ENCODE data around the gene SPDL1.

SPDL1 gene

GRCh38 chr5:169629847-169630548, 46.4 kb downstream of the SPDL1 start:
- no peak for DNase-seq (ENCODE audit: low read depth, low spot score)

- DNase-seq (ENCODE audit: low read depth, low spot score), result no peak
These were observed 47.8 kb downstream of the SPDL1 start for GRCh38 chr5:169631360-169631759.

GRCh38 chr5:169632946-169633345, 49.4 kb downstream of the SPDL1 start:
- no peak for DNase-seq (ENCODE audit: low read depth, low spot score)

GRCh38 chr5:169634606-169635005, 51.0 kb downstream of the SPDL1 start:
- no peak for DNase-seq (ENCODE audit: low read depth, low spot score)

- no peak for DNase-seq (ENCODE audit: low read depth, low spot score)
These were observed 52.4 kb downstream of the SPDL1 start for GRCh38 chr5:169635936-169636335.

GRCh38 chr5:169636477-169637084, 53.0 kb downstream of the SPDL1 start:
- no peak for DNase-seq (ENCODE audit: low read depth, low spot score)

GRCh38 chr5:169637085-169637548, 53.5 kb downstream of the SPDL1 start, which contains the start of gene DOCK2:
DOCK2 (plus strand) TSS chr5:169637275; CDS start chr5:169637327, 52 bp downstream.
- DNase-seq (ENCODE audit: low read depth, low spot score), result no peak

- DNase-seq (ENCODE audit: low read depth, low spot score), result no peak
These were observed 54.1 kb downstream of the SPDL1 start for GRCh38 chr5:169637549-169638121.

- DNase-seq (ENCODE audit: low read depth, low spot score), result no peak
These were observed 57.7 kb downstream of the SPDL1 start for GRCh38 chr5:169641253-169641652.

GRCh38 chr5:169646856-169647255, 63.3 kb downstream of the SPDL1 start:
- no peak for DNase-seq (ENCODE audit: low read depth, low spot score)

GRCh38 chr5:169647566-169647965, 64.0 kb downstream of the SPDL1 start:
- no peak for DNase-seq (ENCODE audit: low read depth, low spot score)

- no peak for DNase-seq (ENCODE audit: low read depth, low spot score)
These were observed 65.2 kb downstream of the SPDL1 start for GRCh38 chr5:169648725-169649310.

- DNase-seq (ENCODE audit: low read depth, low spot score), result no peak
These were observed 65.9 kb downstream of the SPDL1 start for GRCh38 chr5:169649486-169649885.

- DNase-seq (ENCODE audit: low read depth, low spot score), result no peak
These were observed 67.2 kb downstream of the SPDL1 start for GRCh38 chr5:169650701-169651331.

- DNase-seq (ENCODE audit: low read depth, low spot score), result no peak
These were observed 68.0 kb downstream of the SPDL1 start for GRCh38 chr5:169651526-169651925.

- DNase-seq (ENCODE audit: low read depth, low spot score), result no peak
These were observed 68.5 kb downstream of the SPDL1 start for GRCh38 chr5:169652057-169652456.

GRCh38 chr5:169653091-169653490, 69.5 kb downstream of the SPDL1 start:
- no peak for DNase-seq (ENCODE audit: low read depth, low spot score)
